ENCODE data around the gene NUP35.

NUP35 gene

GRCh38 chr2:183124222-183124956 lies at the start of gene NUP35:
TSS of gene NUP35 (plus strand) at chr2:183124443. CDS start at chr2:183124458, 15 bp downstream.
- peak; percentile 80 for FAIRE-seq

- FAIRE-seq: no peak
Measured at GRCh38 chr2:183078163-183078463, 46.1 kb upstream of the NUP35 start.

- FAIRE-seq: peak; percentile 79
Measured at GRCh38 chr2:183078464-183079138, 45.6 kb upstream of the NUP35 start, which contains the start of gene DUSP19. TSS of gene DUSP19 (plus strand) at chr2:183078747. CDS start at chr2:183078934, 187 bp downstream.

GRCh38 chr2:183079139-183079775 lies 45.0 kb upstream of the NUP35 start:
- FAIRE-seq: no peak

- FAIRE-seq: no peak
Measured at GRCh38 chr2:183081911-183082310, 42.3 kb upstream of the NUP35 start.

- FAIRE-seq: no peak
Measured at GRCh38 chr2:183088061-183088460, 36.2 kb upstream of the NUP35 start.

GRCh38 chr2:183089192-183089851 lies 34.9 kb upstream of the NUP35 start:
- FAIRE-seq: no peak

GRCh38 chr2:183091318-183091953 lies 32.8 kb upstream of the NUP35 start:
- no peak for FAIRE-seq

- no peak for FAIRE-seq
Measured at GRCh38 chr2:183091954-183092345, 32.3 kb upstream of the NUP35 start.

- no peak for FAIRE-seq
Measured at GRCh38 chr2:183093857-183094657, 30.2 kb upstream of the NUP35 start.

GRCh38 chr2:183105402-183106134 lies 18.7 kb upstream of the NUP35 start:
- FAIRE-seq: no peak

- FAIRE-seq: no peak
Measured at GRCh38 chr2:183112577-183112976, 11.7 kb upstream of the NUP35 start.

GRCh38 chr2:183113630-183114029 lies 10.6 kb upstream of the NUP35 start:
- no peak for FAIRE-seq

GRCh38 chr2:183117226-183117625 lies 7.0 kb upstream of the NUP35 start:
- FAIRE-seq: no peak

GRCh38 chr2:183123117-183123958 lies 905 bp upstream of the NUP35 start:
- FAIRE-seq: no peak

GRCh38 chr2:183123959-183124221 lies 353 bp upstream of the NUP35 start:
- no peak for FAIRE-seq

GRCh38 chr2:183124957-183125255 lies 663 bp downstream of the NUP35 start:
- no peak for FAIRE-seq

GRCh38 chr2:183125659-183126341 lies 1.6 kb downstream of the NUP35 start:
- no peak for FAIRE-seq

- no peak for FAIRE-seq
Measured at GRCh38 chr2:183126635-183127034, 2.4 kb downstream of the NUP35 start.

- no peak for FAIRE-seq
Measured at GRCh38 chr2:183134016-183134415, 9.8 kb downstream of the NUP35 start.

All from colon (tissue), 2 donors.